Loucy (cell line): ENCODE results near the gene ARIH2.

Experiments used
- H2AFZ ChIP-seq: fragments of 200-600 bp; sonication (generic); 2 replicates; pipeline ENCODE4 v1.6.0; 2016; ENCODE audit warnings: antibody characterized with exemption, mild to moderate bottlenecking, low read length, moderate library complexity
- H3F3A ChIP-seq: fragments of 200-600 bp; 2 replicates; pipeline ENCODE4 v1.6.0; 2016; ENCODE audit warnings: antibody characterized with exemption, low read depth, mild to moderate bottlenecking
- H3K27me3 ChIP-seq: fragments of 200-600 bp; sonication (generic); 2 replicates; pipeline ENCODE4 v1.6.1; 2014; ENCODE audit warnings: low read length, mild to moderate bottlenecking; ENCODE audit not compliant: insufficient read depth, poor library complexity, severe bottlenecking
- H3K36me3 ChIP-seq: fragments of 200-600 bp; sonication (generic); 2 replicates; pipeline ENCODE4 v1.6.1; 2016; ENCODE audit warnings: low read length; ENCODE audit not compliant: insufficient read depth
- H3K4me1 ChIP-seq: fragments of 200-600 bp; sonication (generic); 2 replicates; pipeline ENCODE4 v1.5.1; 2014; ENCODE audit warnings: low read length, mild to moderate bottlenecking; ENCODE audit not compliant: insufficient read depth, poor library complexity, severe bottlenecking
- H3K4me2 ChIP-seq: fragments of 200-600 bp; sonication (generic); 2 replicates; pipeline ENCODE4 v1.6.0; 2014; ENCODE audit warnings: antibody characterized with exemption, low read length, low read depth, mild to moderate bottlenecking; ENCODE audit not compliant: poor library complexity, severe bottlenecking
- H3K4me3 ChIP-seq: fragments of 200-600 bp; sonication (generic); 2 replicates; pipeline ENCODE4 v1.5.1; 2014; ENCODE audit warnings: low read length, mild to moderate bottlenecking, mixed read lengths; ENCODE audit not compliant: poor library complexity, severe bottlenecking
- H3K79me2 ChIP-seq: fragments of 200-600 bp; sonication (generic); 2 replicates; pipeline ENCODE4 v1.6.1; 2014; ENCODE audit warnings: low read length; ENCODE audit not compliant: insufficient read depth
- H3K9ac ChIP-seq: fragments of 200-600 bp; sonication (generic); 2 replicates; pipeline ENCODE4 v1.6.0; 2014; ENCODE audit warnings: mild to moderate bottlenecking, low read depth, low read length, moderate library complexity; ENCODE audit not compliant: poor library complexity, severe bottlenecking
- H3K9me2 ChIP-seq: fragments of 200-600 bp; sonication (generic); replicated peaks from 2 replicates; pipeline ENCODE4 v1.6.1; 2016; ENCODE audit warnings: low read depth, low read length, mixed read lengths
- H3K9me3 ChIP-seq: fragments of 200-600 bp; sonication (generic); 2 replicates; pipeline ENCODE4 v1.6.1; 2014; ENCODE audit warnings: mild to moderate bottlenecking, antibody characterized with exemption, low read length, low read depth; ENCODE audit not compliant: insufficient read depth
- H4K20me1 ChIP-seq: fragments of 200-600 bp; sonication (generic); 2 replicates; pipeline ENCODE4 v1.6.0; 2014; ENCODE audit warnings: antibody characterized with exemption, low read length, mild to moderate bottlenecking; ENCODE audit not compliant: insufficient read depth, poor library complexity, severe bottlenecking
- EZH2phosphoT487 ChIP-seq: fragments of 200-600 bp; IDR thresholded peaks from 2 replicates; pipeline ENCODE4 v1.6.1; 2018; ENCODE audit warnings: antibody characterized with exemption, mild to moderate bottlenecking, moderate library complexity, borderline replicate concordance
- TF ChIP-seq, protein P1 (sequence below): fragments of 200-600 bp; sonication (generic); conservative IDR thresholded peaks from 2 replicates; pipeline ENCODE4 v1.5.1; 2014; ENCODE audit warnings: mild to moderate bottlenecking, antibody characterized with exemption, low read length

The ARIH2 gene

DNA sequence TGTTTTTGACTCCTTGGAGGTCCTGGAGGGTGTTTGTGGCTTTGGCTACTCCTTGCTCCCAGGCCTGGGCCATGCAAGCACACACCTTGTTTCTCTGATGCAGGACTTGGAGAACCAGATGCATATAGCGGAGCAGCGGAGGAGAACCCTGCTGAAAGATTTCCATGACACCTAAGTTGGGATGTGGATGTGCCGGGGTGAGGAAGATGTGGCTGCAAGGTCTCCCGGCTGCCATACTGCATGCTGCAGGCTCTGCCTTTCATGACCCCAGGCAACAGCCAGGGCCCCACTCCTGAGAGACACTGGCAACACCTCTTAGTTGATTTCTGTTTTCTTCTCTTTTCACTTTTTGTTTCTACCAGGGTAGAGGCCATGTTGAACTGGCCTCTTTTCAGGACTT, 64.5 kb downstream of the ARIH2 start:
- Histone ChIP-seq H3F3A (no peaks in the 10 kb centered on the region), H3K4me2 (no peak overlapping the region), H3K4me3 (no peak overlapping the region), H3K4me1 (no peaks in the 10 kb centered on the region), H4K20me1 (no peaks in the 10 kb centered on the region), H3K36me3 (peaks cover 55% of the 10 kb centered on the region; the same call in 1 of the 2 replicates), H3K9me3 (no peaks in the 10 kb centered on the region), H2AFZ (no peak overlapping the region), H3K79me2 (no peaks in the 10 kb centered on the region), H3K9me2 (no peaks in the 10 kb centered on the region), H3K27me3 (no peaks in the 10 kb centered on the region), H3K9ac (no peak overlapping the region)
- no peak for TF ChIP-seq EZH2phosphoT487
- TF ChIP-seq, protein P1, sequence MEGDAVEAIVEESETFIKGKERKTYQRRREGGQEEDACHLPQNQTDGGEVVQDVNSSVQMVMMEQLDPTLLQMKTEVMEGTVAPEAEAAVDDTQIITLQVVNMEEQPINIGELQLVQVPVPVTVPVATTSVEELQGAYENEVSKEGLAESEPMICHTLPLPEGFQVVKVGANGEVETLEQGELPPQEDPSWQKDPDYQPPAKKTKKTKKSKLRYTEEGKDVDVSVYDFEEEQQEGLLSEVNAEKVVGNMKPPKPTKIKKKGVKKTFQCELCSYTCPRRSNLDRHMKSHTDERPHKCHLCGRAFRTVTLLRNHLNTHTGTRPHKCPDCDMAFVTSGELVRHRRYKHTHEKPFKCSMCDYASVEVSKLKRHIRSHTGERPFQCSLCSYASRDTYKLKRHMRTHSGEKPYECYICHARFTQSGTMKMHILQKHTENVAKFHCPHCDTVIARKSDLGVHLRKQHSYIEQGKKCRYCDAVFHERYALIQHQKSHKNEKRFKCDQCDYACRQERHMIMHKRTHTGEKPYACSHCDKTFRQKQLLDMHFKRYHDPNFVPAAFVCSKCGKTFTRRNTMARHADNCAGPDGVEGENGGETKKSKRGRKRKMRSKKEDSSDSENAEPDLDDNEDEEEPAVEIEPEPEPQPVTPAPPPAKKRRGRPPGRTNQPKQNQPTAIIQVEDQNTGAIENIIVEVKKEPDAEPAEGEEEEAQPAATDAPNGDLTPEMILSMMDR = no peak

DNA sequence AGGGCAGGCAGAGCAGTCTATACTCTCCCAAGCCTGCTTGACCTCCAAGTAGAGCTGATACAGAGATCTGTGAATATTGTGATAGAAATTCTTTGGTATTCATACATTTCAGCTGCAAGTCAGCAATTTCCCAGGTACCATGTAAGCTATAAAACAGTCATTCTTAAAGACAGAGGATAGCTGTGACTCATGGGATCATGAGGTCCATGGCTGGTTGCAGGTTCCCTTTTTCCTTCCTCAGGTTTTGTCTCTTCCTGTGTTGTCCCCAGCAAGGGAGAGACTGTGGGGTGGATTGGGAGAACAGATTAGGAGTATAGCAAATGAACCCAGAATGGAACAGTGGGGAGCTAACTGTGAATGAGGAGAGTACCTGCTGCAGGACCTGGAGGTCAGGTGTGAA, 66.0 kb downstream of the ARIH2 start:
- Histone ChIP-seq H3K9ac (no peak overlapping the region), H3K27me3 (no peaks in the 10 kb centered on the region), H4K20me1 (no peaks in the 10 kb centered on the region), H3K4me1 (no peaks in the 10 kb centered on the region), H3K4me2 (no peak overlapping the region), H3K79me2 (peaks cover 7% of the 10 kb centered on the region; the same call in 1 of the 2 replicates), H3K9me3 (no peaks in the 10 kb centered on the region), H3F3A (no peaks in the 10 kb centered on the region), H2AFZ (no peak overlapping the region), H3K36me3 (peaks cover 46% of the 10 kb centered on the region; the same call in 1 of the 2 replicates), H3K4me3 (no peak overlapping the region), H3K9me2 (no peaks in the 10 kb centered on the region)
- TF ChIP-seq, protein P1 = no peak
- no peak for TF ChIP-seq EZH2phosphoT487

DNA sequence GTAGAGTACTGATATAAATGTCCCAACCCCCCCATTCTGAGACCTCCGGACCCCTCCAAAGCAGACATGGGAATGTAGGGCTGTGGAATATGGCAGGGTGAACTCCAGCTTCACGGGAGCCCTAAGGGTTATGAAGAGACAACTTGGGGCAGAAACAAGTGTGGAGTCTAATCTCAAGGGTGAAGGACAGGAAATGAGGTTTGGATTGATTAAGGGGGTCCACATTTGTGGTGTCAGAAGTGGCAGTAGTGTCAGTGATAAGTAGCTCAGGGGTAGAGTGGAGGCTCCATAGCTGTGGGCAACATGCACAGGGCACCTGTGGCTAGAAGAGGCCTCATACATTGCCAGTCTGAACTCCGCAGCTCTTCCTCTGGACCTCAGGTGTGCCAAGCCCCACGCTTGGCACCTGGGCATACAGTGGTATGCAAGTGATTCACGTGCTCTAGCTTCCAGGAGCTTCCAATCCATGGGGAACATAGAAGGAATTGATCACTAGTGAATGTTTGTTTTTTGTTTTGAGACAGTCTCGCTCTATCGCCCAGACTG, 67.3 kb downstream of the ARIH2 start:
- Histone ChIP-seq H3K9me2 (no peaks in the 10 kb centered on the region), H3K79me2 (peaks cover 8% of the 10 kb centered on the region), H3K9me3 (no peaks in the 10 kb centered on the region), H3K4me3 (no peak overlapping the region), H3K36me3 (peaks cover 37% of the 10 kb centered on the region; the same call in 1 of the 2 replicates), H3K4me1 (no peaks in the 10 kb centered on the region), H3K9ac (no peak overlapping the region), H3F3A (no peaks in the 10 kb centered on the region), H2AFZ (no peak overlapping the region), H3K27me3 (no peaks in the 10 kb centered on the region), H4K20me1 (no peaks in the 10 kb centered on the region), H3K4me2 (no peak overlapping the region)
- TF ChIP-seq, protein P1 = no peak
- no peak for TF ChIP-seq EZH2phosphoT487
